Cerebellar nuclear complex (tissue), 1 donor: ENCODE measurements around the gene CBFB.
"Not testable (repeated sequence)": the region's sequence is repeated elsewhere in the genome, so short reads cannot be mapped to it uniquely, and the experiment has no call there.

Experiments
- DNase-seq, 2 experiments: peaks; one replicate each; lab custom pipeline; 2025; lab: John Stamatoyannopoulos, UW

The CBFB gene

DNA sequence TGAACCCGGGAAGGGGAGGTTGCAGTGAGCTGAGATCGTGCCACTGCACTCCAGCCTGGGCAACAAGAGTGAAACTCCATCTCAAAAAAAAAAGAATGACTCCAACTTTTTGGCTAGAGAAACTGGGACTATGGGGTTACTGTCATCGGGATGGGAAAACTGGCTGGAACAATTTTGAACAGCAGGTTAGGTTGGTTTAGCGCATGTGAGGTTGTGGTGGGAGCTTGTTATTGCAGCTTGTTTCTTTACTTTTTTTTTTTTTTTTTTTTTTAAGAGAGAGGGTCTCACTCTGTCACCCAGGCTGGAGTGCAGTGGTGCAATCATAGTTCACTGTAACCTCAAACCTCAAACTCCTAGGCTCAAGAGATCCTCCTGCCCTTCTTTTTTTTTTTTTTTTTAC, 12.6 kb downstream of the CBFB start:
- DNase-seq, result not testable (repeated sequence)

DNA sequence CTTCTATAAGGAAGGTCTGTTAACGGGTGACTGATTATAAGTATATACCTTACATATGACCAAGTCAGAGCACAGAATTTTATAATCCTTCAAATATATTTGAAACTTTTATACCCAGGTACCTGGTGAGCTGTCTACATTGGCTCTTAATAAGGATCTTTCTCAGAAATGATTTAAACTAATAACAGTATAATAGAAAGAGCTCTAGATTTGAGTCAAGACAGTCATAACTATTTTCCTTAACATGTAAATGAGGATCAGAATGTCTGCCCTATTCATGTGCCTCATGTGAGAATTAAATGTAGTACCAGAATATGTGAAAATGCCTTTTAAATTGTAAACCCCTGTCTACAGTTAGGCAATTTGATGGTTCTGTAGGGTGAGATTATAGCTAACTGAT, 14.5 kb downstream of the CBFB start:
- DNase-seq, result no peak

DNA sequence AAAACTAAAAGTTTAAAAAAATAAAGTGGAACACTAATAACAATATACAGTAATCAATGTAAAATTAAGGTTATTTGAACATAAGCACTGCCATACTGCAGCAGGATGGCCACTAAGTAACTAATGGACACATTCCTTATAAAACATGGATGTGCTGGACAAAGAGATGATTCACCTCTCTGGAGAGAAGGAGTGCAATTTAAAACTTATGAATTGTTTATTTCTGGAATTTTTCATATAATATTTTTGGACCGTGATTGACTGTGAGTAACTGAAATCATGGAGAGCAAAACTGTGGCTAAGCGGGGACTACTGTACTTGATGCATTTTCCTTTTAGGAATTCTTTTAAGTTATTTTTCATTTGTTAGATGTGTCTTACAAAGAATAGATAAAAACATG, 21.8 kb downstream of the CBFB start:
- no peak for DNase-seq

DNA sequence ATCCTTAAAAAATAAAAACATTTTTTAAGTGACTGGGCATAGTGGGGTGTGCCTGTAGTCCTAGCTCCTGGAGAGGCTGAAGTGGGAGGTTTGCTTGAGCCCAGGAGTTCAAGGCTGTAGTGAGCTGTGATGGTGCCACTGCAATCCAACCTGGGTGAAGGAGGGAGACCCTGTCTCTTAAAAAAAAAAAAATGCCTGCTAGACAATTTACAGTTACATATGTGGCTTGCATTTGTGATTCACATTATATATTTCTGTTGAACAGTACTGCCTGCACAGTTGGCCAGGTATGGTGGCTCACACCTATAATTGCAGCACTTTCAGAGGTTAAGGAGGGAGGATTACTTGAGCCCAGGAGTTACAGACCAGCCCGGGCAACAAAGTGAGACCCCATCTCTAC, 23.4 kb downstream of the CBFB start:
- no peak for DNase-seq

DNA sequence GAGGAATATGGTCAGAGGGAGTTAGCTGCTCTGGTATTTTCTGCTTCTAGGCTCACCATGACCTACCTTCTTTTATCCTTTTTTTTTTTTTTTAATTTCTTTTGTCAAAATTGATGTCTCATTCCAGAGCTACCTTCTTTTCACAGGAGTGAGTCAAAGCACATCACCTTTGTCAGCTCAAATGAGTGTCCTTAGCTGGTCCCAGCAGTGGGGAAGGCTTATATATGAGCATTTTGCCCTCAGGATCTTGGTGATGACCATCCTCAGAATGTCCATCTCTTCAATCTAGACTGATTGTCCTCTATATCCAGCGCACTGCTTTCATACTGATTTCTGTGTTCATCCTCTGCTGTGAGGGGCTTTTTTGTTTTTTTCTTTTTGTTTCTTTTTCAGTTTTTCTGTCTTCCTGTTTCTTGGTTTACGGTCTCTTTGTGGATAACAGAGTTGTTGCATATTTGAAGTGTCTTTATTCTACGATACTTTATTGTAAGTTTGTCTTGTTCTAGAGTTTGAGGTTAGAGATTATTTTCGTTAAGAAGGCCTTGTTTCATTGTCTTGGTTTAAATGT, 24.9 kb downstream of the CBFB start:
- no peak for DNase-seq

DNA sequence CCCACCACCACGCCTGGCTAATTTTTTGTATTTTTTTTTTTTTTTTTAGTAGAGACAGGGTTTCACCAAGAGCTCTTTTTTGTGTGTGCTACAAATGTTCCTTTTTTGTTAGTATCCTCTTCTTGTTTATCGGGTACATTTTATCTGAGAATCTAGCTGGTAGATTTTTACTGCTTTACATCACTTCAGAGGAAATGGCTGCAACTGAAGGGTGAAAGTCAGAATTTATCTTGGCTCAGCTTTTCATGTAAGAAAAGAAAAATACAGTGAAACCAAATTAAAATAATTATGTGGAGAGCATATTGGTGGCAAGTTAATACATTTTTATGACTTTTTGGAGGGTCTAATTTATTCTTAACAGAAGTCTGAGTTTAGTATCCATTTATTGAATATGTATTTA, 26.0 kb downstream of the CBFB start:
- DNase-seq, result no peak

DNA sequence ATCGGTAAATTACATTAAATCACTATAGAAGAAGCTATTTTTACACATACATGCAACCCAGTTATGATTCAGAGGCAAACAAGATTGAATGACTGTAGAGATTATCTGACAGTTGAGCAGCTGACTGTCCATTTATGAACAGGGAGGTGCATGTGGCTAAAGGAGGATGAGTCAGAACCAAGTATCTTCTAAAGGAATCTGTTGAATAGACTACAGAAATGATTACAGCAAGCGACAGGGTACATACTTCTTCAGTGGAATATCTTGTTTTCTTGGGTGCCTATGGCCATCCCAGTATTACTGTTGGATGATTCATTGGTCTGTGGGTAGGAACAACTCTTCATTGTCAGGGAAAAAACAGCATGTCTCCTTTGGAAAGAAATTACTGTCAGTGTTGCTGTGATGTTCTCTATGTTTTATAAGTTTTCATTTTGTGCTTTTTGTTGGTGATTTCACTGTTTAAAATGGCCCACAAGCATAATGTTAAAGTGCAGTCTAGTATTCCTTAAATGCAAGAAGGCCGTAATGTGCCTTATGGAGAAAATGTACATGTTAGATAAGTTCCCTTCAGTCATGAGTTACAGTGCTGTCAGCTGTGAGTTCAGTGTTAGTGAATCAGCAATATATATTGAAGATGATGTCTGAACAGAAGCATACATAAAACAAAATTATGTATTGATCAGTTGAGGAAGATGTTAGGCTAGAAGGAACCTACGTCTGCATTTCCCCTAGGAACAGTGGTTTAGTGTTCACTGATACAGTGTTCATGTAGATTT, 27.0 kb downstream of the CBFB start:
- DNase-seq, result no peak

DNA sequence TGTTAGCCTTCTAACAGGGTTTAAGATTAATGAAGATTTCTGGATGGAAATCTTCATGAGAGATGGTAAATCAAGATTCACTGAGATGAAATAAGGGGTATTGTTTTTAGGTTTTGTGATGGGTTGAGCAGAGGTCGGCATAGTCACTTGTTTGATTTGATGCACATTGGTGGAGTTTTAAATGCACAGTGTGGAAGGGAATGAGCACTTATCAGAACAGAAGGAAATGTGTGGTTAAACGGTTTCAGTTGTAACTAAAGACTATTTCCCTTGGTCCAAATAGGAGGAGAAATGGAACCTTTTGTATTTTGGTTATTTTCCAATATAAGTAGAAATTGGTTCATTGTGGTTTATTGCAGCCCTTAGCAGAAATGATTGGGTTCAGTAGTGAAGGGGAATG, 34.1 kb downstream of the CBFB start:
- no peak for DNase-seq

DNA sequence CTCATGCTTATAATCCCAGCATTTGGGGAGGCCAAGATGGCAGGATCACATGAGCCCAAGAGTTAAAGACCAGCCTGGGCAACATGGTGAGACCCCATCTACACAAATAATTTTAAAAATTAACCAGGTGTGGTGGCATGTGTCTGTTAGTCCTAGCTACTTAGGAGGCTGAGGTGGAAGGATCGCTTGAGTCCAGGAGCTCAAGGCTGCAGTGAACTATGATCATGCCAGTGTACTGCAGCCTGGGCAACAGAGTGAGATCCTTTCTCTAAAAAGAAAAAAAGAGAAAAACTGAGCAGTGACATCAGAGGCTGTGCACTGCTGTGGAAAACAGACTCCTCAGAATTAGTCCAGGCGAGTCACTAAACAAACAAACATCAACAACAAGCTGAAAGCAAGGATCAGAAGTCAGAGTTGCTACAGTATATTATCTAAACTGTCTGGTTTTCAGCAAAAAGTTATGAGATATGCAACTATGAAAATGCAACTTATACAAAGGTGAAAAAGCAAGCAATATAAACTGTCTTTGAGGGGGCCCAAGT, 39.3 kb downstream of the CBFB start:
- no peak for DNase-seq

DNA sequence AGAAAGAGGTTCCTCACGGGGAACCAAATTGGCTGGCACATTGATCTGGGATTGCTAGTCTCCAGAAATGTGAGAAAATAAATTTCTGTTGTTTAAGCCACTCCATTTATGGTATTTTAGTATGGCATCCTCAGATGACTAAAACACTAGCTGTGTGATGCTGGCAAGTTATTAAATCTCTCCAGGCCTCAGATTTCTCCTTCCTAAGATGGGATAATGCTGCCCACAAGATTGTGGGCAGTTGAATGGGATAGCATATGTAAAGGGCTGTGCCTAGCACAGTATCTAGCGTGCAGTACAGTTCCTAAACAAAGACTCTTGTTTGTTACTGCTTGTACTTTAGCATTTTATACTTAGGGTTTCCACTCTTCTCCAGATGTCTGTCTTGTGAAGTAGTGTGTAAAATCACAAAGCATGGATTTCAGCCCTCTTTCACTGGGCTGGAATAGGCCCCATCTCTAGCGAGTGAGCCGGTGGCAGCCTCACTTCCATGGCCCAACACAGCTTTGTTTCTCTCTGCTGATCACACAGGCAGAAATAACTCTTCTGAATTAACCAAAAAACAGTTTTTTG, 42.6 kb downstream of the CBFB start:
- no peak for DNase-seq

DNA sequence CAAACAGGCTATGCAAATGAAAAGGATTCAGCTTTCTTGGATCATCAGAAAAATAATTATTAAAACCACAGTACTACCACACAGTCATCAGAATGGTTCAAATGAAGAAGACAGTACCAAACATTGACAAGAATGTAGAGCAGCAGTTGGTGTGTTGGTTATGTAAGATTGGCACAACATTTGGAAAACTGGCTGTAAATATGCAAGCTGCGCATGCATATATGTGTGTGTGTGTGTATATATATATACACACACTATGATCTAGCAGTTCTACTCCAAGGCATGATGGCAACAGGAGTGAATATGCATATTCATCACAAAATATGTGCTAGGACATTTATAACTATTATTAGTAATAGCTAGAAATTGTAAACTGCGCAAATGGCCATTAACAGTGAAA, 46.4 kb downstream of the CBFB start:
- DNase-seq, result no peak

DNA sequence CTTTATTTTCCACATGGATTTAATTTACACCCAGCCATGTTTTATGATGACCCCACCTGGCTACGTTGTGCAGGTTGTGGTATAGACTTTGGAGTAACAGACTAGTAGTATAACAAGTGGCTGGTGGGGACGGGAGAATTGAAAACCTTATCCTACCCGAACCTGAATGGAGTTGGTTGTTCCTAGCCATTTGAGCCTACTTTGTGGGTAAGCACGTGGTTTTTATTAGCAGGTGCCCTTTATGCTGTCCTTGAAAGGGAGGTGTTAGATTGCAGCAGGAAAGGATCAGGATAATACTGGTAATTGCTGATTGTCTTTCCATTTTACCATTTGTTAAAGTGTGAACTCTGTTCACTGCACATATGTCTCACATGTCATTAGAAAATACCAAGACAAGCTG, 48.9 kb downstream of the CBFB start:
- no peak for DNase-seq

DNA sequence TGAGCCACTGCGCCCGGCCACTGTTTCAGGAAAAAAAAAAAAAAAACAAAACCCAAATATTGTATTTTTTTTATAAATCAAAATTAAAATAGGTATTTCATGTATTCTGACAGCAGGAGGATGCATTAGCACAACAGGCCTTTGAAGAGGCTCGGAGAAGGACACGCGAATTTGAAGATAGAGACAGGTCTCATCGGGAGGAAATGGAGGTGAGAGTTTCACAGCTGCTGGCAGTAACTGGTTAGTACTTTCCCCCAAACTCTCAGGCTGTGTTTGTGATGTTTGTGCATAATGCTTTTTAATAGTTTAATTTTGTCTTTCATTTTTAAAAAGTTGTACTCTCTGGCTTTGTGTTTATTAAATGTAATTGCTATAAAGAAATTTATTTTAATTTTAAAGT, 53.2 kb downstream of the CBFB start:
- DNase-seq, result no peak

DNA sequence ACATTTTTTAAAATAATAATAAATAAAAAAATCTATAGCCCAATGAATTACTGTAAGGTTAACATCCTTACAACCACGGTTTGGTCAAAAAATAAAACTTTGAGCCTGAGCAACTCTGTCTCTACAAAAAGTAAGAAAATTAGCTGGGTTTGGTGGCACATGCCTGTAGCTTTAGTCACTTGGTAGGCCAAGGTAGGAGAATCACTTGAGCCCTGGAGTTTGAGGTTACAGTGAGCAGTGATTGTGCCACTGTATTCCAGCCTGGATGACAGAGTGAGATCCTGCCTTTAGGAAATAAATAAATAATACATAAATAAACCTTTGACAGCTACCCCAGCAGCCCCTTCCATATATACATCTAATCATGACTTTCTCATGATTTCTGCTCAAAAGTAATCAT, 53.9 kb downstream of the CBFB start:
- no peak for DNase-seq

DNA sequence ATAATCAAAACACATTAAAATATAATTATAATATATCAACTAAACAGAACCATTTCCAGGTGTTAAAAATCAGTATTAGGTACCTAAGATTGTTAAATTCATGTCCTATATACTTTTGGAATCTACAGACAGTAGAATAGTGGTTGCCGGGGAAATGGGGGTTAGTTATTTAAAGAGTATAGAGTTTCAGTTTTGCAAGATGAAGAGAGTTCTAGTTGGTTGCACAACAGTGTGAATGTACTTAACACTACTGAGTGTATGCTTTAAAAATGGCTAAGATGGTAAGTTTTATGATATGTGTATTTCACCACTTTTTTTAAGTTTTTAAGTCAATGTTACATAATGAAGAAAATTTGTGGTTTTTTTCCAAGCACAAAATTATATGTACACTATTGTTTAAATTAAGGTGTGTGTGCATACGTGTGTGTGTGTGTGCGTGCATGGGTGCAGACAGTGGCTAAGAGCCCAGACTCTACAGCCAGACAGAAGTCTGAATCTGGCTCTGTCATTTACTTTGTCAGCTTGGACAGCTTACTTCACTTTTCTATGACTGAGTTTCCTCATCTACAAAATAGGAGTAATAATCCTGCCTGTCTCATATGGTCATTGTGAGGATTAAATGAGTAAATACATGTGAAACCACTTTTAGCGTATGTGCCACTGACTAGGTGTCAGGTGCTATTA, 55.5 kb downstream of the CBFB start:
- DNase-seq, result no peak

DNA sequence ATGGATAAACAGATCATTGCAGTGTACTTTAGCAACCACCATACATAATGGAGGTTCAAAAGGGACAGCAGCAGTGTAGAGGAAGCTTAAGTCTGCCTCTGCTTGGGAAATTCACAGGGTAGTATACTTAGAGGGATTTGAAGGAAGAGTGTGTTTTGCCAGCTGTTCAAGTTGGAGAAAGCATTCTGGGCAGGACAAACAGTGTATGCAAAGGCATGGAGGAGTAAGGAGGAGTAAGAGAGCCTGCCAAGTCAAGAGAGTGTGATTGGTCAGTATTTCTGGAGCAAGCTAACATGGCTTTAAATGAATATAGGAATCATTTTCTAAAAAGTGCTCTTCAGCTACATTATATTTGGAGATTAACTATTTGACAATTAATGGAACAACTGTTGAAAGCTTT, 57.9 kb downstream of the CBFB start:
- DNase-seq, result no peak

DNA sequence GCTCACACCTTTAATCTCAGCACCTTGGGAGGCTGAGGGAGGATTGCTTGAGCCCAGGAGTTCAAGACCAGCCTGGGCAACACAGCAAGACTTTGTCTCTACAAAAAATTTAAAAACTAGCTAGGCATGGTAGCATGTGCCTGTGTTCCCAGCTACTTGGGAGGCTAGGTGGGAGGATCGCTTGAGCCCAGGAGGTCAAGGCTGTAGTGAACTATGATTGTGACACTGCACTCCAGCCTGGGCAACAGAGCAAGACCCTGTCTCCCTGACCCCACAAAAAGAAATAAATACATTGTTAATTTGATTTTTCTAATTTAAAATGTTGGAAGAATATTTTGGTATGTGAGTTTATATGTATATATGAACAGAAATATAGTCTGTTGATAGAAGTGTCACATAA, 58.3 kb downstream of the CBFB start:
- DNase-seq, result no peak

DNA sequence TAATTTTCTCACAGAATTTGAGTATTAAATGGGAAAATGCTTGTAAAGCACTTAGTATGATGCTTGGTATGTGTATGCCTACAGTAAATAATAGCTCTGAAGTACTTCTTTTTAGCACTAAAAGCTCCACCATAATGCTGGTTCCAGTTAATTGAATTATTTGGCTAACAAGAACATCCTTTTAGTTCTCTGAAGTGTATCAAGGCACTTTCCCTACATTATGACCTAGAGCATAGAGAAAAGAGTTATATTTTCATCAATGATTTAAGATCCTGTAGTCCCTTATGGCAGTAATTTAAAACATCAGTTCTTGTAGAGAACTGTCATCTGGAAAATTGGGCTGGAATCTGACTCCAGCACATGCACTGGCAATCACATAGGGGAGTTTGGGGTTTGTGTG, 58.9 kb downstream of the CBFB start:
- no peak for DNase-seq

DNA sequence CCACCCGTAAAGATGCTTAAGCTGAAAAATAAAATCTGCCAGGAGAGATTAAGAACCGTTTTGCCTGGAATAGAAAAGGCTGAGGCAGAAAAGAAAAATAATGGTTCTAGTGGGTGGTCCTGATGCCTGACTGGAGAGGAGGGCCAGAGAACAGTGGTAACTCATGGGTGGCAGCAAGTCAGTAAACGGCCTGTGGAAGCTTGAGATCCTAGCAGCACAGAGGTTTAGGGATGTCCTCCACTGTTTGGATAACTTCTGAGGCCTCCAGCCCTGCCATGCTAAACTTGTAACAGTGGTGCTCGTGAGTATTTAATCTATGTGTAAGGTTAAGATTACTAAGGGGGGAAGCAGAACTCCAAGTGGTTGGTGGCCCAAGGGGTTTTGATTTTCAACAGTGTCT, 59.6 kb downstream of the CBFB start:
- no peak for DNase-seq

DNA sequence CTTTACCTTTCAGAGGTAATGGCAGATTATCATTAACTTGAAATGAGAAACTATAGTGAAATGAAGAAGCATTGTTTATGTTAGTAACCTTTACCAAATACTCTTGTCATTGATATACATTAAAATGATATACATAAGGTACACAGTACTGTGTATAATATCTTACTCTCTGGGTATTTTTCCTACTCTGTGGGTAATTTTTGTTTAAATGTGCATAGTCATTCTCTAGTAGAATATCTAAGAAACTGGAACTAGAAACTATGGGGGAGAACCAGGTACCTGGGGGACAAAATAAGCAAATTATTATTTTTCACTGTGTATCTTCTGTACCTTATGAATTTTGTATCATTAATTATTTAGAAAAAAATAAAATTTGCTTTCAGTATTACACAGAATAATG, 60.2 kb downstream of the CBFB start:
- DNase-seq, result no peak

DNA sequence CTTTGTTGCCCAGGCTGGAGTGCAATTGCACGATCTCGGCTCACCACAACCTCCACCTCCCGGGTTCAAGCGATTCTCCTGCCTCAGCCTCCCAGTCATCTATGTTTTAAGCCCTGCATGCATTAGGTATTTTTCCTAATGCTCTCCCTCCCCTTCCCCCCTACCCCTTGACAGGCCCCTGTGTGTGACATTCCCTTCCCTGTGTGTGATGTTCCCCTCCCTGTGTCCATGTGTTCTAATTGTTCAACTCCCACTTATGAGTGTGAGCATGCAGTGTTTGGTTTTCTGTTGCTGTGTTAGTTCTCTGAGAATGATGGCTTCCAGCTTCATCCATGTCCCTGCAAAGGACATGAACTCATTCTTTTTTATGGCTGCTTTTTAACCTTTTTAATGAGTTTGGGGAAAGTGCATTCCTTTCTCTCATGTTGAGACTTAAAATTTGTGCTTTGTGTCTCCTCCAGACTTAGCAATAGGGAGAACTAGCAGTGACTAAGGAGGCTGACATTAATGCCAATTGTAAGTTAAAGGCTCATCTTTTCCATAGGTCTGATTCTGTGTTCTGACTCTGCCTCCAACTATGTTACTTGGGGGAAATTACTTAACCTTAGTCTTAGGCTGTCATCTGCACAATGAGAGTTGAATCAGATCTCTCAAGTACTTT, 63.1 kb downstream of the CBFB start:
- no peak for DNase-seq

DNA sequence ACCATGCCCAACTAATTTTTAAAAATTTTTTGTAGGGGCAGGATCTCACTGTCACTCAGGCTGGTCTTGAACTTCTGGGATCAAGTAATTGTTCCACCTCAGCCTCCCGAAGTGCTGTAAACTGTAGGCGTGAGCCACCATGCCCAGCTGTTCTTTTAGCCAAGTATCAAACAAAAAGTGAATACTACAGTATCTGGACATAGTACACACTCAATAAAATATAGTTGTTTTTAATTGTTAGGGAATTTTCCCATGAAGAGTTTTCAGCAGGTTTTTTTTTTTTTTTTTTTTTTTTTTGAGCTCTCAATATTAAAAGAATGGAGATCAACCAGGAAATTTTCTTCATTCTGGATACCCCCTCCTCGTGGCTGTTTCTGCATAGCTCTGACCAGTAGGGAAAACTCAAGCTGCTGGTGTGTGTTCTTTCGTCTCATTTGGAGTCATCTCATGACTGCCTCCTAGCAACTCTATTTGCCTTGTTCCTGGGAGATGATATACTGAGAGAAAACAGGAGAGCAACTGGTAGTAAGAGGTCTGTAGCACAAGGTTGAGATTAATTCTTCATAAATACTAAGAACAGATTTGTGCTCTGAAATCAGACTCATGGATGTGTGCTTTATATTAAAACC, 64.3 kb downstream of the CBFB start:
- DNase-seq, result no peak
